Muscle layer of duodenum (tissue), 2 donors: Measurements from ENCODE around the gene EYA2.

Experiments
- H3K27ac ChIP-seq: one replicate; pipeline ENCODE4 v1.7.0; 2013; ENCODE audit warnings: mild to moderate bottlenecking, low read length
- H3K27me3 ChIP-seq: one replicate; pipeline ENCODE4 v1.7.0; 2013; ENCODE audit warnings: low read depth, mild to moderate bottlenecking, control low read depth, low read length
- H3K36me3 ChIP-seq, 2 donors: one replicate each; pipeline ENCODE4 v1.7.0; 2013; ENCODE audit warnings: low read length in 2 of 2, control low read depth in 1 of 2, mild to moderate bottlenecking in 1 of 2; ENCODE audit not compliant: insufficient read depth in 2 of 2, control insufficient read depth in 1 of 2
- H3K4me1 ChIP-seq, 2 donors: one replicate each; pipeline ENCODE4 v1.7.0; 2013; ENCODE audit warnings: low read length in 2 of 2, mild to moderate bottlenecking in 2 of 2, control low read depth in 1 of 2, moderate library complexity in 1 of 2; ENCODE audit not compliant: insufficient read depth in 2 of 2, control insufficient read depth in 1 of 2
- H3K4me3 ChIP-seq, 2 donors: one replicate each; pipeline ENCODE4 v1.7.0; 2013; ENCODE audit warnings: low read length in 2 of 2, low read depth in 1 of 2, mild to moderate bottlenecking in 1 of 2
- H3K9me3 ChIP-seq, 2 donors: one replicate each; pipeline ENCODE4 v1.7.0; 2013; ENCODE audit warnings: low read length in 2 of 2, control low read depth in 1 of 2, mild to moderate bottlenecking in 1 of 2; ENCODE audit not compliant: control insufficient read depth in 1 of 2
- donor health status: healthy.

EYA2 gene

DNA sequence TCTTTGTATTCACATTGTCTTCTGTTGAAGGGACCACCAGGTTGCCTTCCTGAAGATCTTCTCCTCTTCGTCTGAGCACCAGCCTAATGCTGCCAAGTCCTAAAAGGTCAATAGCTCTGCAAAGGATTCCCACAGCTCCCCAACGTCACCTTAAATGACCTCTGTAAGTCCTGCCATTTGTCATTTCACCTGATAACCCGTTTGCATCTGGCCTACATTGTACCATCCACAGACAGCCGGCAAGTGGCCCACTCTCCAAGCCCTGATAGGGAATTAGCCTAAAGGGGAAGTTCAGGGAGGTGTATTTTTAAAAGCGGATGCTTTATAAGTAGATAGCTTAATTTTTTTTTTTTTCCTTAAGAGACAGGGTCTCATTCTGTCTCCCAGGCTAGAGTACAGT, 334.0 kb downstream of the EYA2 start:
- H3K27me3 ChIP-seq, result no peaks in the 10 kb centered on the region
- no peak overlapping the region for H3K4me3 ChIP-seq
- H3K9me3 ChIP-seq, result no peaks in the 10 kb centered on the region
- H3K4me1 ChIP-seq, result no peaks in the 10 kb centered on the region
- H3K36me3 ChIP-seq, result peaks cover 50 to 62% of the 10 kb centered on the region in 2 donors
- H3K27ac ChIP-seq, result no peak overlapping the region

DNA sequence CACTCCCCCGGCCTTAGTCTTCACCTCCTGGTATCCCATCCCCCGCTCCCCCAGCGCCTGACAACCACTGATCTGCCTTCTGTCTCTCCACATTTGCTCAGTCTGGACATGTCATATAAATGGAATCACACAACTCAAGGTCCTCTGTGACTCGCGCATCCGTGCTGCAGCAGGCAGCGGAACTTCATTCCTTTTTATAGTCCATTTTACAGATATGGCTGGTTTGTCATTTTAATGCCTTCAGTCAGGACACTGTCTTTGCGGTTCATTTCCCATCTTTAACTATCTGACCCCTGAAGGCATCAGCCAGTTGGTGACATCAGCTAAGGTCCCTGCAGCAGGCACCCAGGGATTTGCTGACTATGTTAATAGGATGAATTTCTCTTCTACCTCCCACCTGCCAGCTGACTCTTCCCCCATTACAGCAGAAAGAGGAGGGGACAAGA, 336.2 kb downstream of the EYA2 start:
- H3K27me3 ChIP-seq, result no peaks in the 10 kb centered on the region
- H3K4me3 ChIP-seq, result no peak overlapping the region
- H3K27ac ChIP-seq, result no peak overlapping the region
- no peaks in the 10 kb centered on the region for H3K4me1 ChIP-seq
- peaks cover 55 to 62% of the 10 kb centered on the region in 2 donors for H3K36me3 ChIP-seq
- no peaks in the 10 kb centered on the region for H3K9me3 ChIP-seq

DNA sequence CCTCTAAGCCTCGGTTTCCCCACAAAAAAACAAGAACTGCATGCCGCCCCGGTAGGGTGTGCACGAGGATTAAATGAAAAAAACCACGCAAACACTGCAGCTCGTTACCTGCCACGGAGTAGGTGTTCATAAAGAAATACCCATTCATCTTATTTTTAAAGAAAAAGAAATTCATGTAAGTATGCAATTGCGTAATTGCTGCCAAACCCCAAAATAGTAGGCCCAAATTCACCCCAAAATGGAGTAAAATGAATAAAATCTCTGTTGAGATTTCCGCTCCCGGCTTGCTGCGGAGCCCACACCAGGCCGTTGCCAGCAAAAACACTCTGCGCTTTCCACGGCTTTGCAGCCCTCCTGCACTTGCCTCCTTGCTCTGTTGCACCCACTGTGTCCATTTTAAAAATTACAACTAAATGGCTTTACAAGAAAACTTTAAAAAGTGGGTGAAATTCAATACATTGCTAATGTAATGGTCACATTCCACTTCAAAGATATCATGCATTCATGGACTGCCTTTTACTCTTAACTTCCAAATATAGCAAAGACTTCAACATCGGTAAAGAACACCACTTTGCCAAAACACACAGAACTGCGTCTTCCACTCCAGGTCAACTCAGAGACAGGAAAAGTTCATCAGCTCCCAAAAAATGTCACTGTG, 336.9 kb downstream of the EYA2 start:
- Histone ChIP-seq H3K27me3 (no peaks in the 10 kb centered on the region), H3K36me3 (peaks cover 56 to 62% of the 10 kb centered on the region in 2 donors), H3K4me1 (no peaks in the 10 kb centered on the region), H3K4me3 (no peak overlapping the region), H3K27ac (no peak overlapping the region), H3K9me3 (no peaks in the 10 kb centered on the region)

DNA sequence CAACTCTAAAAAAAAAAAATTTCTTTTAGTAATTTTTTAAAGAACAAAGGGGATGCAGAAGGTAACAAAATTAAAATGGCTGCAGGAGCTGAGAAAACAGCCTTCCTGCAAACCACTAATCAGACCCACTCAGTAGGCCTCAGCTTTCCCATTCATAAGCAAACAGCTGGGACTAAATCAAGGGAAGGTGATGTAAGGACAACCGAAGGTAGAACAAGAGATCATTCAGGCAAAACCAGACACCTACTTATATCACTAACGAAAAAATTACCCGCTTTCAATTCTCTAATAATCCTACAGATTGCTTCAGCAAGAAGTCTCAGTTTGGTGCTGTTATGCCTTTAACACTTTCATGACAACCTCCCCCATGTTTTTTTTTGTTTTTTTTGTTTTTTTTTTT, 337.9 kb downstream of the EYA2 start:
- Histone ChIP-seq H3K4me3 (no peak overlapping the region), H3K27me3 (no peaks in the 10 kb centered on the region), H3K4me1 (no peaks in the 10 kb centered on the region), H3K36me3 (peaks cover 60 to 62% of the 10 kb centered on the region in 2 donors), H3K27ac (no peak overlapping the region), H3K9me3 (no peaks in the 10 kb centered on the region)

DNA sequence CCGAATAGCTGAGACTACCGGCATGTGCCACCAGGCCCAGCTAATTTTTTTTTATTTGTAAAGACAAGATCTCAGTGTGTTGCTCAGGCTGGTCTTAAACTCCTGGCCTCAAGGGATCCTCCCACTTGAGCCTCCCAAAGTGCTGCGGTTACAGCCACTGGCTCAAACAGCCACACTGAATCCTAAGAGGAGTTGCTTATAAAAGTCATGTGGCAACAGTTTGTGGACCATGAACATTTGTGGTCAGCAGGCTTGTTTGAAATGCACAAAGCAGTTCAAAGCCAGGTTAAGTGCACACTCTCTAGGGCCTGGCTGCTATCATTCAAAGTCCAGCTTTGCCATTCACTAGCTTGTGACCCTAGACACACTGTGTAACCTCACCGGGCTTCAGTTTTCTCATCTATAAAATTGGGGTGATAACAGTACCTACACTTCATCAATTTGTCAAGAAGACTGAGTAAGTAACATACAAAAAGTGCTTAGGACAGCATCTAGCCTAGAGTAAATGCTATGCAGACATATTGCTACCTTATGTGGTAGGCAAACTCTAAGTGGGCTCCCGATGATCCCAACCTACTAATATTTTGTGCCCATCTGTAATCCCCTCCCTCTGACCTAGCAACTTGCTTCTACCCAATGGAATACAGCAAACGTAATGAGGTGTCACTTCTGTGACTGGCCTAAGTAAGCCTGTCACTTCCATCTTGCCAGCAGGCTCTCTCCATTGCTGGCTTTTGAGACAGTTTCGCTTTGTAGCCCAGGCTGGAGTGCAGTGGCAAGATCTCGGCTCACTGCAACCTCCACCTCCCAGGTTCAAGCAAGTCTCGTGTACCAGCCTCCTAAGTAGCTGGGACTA, 338.9 kb downstream of the EYA2 start:
- Histone ChIP-seq H3K9me3 (no peaks in the 10 kb centered on the region), H3K27me3 (no peaks in the 10 kb centered on the region), H3K36me3 (peaks cover 64 to 66% of the 10 kb centered on the region in 2 donors), H3K4me3 (no peak overlapping the region), H3K4me1 (no peaks in the 10 kb centered on the region), H3K27ac (no peak overlapping the region)

DNA sequence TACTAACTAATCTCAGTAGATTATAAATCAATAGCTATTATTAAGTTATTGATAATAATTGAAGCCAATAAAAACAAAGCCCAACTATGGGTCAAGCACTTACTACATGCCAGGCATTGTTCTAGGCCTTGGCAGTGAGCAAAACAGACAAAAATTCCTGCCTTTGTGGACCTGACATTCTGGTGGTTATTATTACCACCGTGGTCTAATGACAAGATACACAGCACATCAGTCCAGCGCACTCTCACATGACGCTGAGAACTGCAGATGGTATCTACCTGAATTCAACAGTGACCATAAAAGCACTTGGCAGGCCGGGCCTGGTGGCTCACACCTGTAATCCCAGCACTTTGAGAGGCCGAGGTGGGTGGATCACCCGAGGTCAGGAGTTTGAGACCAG, 340.5 kb downstream of the EYA2 start:
- Histone ChIP-seq H3K4me3 (no peak overlapping the region), H3K27ac (no peak overlapping the region), H3K4me1 (no peaks in the 10 kb centered on the region), H3K36me3 (peaks cover 55 to 60% of the 10 kb centered on the region in 2 donors), H3K27me3 (no peaks in the 10 kb centered on the region), H3K9me3 (no peaks in the 10 kb centered on the region)

DNA sequence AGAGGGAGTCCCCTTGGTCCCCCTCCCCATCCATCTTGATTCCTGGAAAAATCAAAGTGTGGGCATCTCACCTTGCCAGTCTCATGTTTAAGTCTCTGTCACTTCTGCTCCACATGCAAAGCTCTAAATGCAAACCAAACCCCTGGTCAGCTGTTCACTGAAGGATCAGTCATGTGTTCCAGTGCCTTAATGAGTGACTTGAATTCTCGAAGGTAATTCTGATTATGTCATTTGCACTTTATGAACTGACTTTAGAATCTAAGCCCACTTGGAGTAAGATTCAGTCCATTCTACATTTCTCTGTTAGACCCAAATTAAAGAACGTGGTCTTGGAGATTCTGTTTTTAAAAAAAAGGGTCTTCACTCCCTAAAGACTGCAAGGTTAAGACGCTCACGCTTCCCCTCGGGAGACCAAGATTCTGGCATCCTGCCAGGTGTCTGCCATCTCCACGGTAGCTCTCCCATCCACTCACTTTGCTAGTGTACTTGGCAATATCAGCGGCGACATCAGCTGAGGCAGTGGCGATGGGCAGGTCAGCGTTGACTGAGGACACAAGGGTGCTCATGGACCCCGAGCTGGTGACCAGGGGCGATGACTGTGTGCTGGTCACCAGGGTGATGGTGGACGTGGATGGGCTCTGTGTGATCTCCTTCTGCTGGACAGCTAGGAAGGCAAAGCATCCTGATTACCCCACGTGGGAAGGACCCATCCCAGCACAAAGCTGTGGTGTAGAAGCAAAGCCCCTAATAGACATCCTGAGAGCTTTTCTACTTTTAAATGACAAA, 341.4 kb downstream of the EYA2 start:
- no peaks in the 10 kb centered on the region for H3K27me3 ChIP-seq
- H3K27ac ChIP-seq, result no peak overlapping the region
- H3K9me3 ChIP-seq, result no peaks in the 10 kb centered on the region
- H3K4me3 ChIP-seq, result no peak overlapping the region
- peaks cover 55 to 59% of the 10 kb centered on the region in 2 donors for H3K36me3 ChIP-seq
- H3K4me1 ChIP-seq, result no peaks in the 10 kb centered on the region

DNA sequence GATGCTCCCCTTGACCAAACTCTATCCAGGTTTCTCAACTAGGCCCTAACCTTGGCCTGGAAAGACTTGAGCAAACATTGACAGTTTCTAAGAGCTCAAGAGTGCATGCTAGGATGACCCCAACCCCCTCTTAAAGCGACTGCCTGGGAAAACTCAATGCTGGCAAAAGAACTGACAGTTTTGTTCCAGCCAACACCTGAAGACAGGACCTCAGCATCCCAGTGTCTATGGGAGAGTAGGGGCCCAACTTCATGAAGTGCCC, 341.9 kb downstream of the EYA2 start:
- Histone ChIP-seq H3K36me3 (peaks cover 50 to 59% of the 10 kb centered on the region in 2 donors), H3K4me1 (no peaks in the 10 kb centered on the region), H3K9me3 (no peaks in the 10 kb centered on the region), H3K27ac (no peak overlapping the region), H3K27me3 (no peaks in the 10 kb centered on the region), H3K4me3 (no peak overlapping the region)

DNA sequence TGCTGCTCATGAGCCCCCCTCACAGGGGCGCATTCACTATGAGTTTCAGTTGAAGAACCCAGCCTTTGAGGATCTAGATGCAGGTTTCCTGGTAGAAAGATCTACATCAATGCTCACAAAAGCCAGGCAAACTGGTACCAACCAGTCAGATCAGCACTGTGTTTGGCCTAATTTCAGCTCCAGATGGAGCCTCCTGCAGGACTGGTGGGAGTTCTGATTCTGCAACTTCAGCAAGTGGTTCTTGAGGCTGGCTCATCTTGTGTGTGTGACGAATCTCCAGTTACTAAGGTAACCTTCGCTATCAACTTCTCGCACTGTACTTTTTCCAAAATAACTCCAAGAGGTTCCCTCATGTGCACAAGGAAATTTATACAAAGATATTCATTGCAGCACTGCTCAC, 343.1 kb downstream of the EYA2 start:
- no peaks in the 10 kb centered on the region for H3K27me3 ChIP-seq
- H3K9me3 ChIP-seq, result no peaks in the 10 kb centered on the region
- H3K36me3 ChIP-seq, result peaks cover 48 to 59% of the 10 kb centered on the region in 2 donors
- H3K27ac ChIP-seq, result no peak overlapping the region
- H3K4me1 ChIP-seq, result peaks cover 0 to 8% of the 10 kb centered on the region in 2 donors
- no peak overlapping the region for H3K4me3 ChIP-seq
